GM10847 (cell line): ENCODE data around the gene MRPL53.

Experiments used
- POLR2A ChIP-seq: IDR thresholded peaks from 2 replicates; pipeline ENCODE4 v1.6.1; 2011; ENCODE audit not compliant: insufficient read length; ENCODE audit errors: extremely low read depth

MRPL53 gene

GRCh38 chr2:74496997-74497776 lies 24.7 kb upstream of the MRPL53 start:
- TF ChIP-seq POLR2A, result no peak

DNA sequence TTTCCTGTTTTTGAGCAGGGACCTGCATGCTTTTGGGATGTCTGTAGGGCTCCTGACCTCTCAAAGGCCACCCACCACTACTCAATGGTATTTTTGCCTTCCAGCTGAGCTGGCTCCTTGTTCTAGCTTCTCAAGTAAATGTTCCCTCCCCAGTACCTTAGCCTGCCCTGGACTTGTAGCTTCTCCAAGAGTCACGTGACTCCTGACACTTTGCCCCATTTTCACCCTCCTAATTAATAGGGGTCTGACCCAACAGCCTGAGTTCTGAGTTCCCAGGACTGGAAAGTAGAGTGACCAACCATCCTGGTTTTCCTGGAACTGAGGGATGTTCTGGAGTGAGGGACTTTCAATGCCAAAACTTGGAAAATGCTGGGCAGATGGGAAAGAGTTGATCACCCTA lies 23.0 kb upstream of the MRPL53 start:
- no peak for TF ChIP-seq POLR2A

DNA sequence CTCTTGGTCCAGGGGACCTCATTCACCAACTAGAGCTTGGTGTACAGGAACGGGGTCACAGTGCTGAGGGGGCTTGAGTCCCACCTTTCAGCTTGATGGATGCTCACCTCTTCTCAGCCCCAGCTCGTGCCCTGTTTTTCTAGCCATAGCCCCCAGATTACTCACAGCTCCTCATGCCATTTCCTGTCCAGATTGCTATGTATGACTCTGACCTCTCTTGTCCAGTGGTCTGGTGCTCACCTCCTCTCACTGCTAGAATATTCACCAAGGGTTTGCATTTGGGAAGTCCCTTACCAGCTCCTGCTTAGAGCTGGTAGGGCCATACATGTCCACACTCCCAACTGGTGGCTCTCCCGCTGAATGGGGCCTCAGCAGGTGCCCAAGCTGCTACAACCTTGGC lies 21.1 kb upstream of the MRPL53 start:
- no peak for TF ChIP-seq POLR2A

DNA sequence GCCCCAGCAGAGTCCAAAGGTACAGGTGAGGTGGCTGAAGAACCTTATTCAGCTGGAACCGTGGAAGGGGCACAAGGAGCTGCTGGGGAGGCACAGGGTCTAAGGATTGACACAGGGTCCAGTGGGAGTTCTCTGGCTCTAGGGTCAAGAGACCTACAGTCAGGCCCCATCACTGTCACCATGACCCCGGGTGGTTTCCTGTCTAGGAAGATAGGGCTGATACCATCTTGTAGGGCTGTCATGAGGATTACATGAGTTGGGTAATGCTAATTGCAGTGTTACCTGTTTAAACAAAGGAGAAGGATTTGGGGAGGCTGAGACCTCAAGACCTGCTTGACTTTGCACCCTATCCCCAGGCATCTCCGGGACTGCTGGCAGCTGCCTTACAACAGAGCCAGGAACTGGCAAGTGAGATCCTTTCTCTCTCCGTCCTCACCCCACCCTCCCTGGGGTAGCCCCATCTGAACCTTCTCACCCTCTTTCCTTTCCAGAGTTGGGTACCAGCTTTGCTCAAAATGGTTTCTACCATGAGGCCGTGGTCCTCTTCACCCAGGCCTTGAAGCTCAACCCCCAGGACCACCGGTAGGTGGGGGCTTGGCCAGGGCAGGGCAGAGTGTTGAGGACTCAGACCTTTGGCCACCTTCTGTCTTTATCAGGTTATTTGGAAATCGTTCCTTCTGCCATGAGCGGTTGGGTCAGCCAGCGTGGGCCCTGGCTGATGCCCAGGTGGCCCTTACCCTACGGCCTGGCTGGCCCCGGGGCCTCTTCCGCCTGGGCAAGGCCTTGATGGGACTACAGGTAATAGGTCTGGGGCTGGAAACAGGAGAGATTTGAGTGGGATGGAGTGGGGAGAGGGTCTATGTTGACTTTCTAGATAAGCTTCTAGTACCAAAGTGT lies 19.4 kb upstream of the MRPL53 start:
- no peak for TF ChIP-seq POLR2A

GRCh38 chr2:74489906-74490305 lies 17.4 kb upstream of the MRPL53 start:
- no peak for TF ChIP-seq POLR2A

DNA sequence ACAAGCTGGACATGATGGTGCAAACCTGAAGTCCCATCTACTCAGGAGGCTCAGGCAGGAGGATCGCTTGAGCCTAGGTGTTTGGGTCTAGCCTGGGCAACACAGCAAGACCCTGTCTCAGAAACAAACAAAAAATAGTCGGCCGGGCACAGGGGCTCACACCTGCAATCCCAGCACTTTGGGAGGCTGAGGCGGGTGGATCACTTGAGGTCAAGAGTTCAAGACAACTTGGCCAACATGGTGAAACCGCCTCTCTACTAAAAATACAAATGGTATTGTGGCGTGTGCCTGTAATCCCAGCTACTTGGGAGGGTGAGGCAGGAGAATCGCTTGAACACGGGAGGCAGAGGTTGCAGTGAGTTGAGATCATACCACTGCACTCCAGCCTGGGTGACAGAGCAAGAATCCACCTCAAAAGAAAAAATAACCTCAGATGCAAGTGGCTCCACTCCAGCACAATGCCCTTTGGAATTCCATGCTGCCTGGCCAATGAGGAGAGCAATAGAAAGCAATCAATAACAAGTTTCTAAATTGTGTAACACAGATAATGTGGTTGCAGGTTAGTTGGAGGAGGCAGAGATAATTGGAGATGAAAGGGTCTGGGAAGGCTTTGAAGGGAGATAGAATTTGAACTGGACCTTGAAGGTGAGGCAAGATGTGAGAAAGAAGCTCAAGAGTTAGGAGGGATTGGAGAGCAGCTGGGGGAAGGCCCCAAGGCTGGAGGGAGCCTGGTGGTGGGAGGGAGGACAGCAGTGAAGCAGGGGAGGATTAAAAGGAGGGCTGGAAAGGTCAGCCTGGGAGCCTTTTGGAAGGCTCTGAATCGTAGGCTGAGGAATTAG lies 16.4 kb upstream of the MRPL53 start:
- no peak for TF ChIP-seq POLR2A

GRCh38 chr2:74486141-74486540 lies 13.7 kb upstream of the MRPL53 start:
- no peak for TF ChIP-seq POLR2A

GRCh38 chr2:74482801-74483674 lies 10.6 kb upstream of the MRPL53 start, which contains the start of the genes CCDC142 and TTC31:
TSS of gene CCDC142 (minus strand) at chr2:74482998. CDS start at chr2:74482837, 161 bp downstream.
TSS of gene TTC31 (plus strand) at chr2:74483081. CDS start at chr2:74483096, 15 bp downstream.
- TF ChIP-seq POLR2A, result peak; percentile 79

DNA sequence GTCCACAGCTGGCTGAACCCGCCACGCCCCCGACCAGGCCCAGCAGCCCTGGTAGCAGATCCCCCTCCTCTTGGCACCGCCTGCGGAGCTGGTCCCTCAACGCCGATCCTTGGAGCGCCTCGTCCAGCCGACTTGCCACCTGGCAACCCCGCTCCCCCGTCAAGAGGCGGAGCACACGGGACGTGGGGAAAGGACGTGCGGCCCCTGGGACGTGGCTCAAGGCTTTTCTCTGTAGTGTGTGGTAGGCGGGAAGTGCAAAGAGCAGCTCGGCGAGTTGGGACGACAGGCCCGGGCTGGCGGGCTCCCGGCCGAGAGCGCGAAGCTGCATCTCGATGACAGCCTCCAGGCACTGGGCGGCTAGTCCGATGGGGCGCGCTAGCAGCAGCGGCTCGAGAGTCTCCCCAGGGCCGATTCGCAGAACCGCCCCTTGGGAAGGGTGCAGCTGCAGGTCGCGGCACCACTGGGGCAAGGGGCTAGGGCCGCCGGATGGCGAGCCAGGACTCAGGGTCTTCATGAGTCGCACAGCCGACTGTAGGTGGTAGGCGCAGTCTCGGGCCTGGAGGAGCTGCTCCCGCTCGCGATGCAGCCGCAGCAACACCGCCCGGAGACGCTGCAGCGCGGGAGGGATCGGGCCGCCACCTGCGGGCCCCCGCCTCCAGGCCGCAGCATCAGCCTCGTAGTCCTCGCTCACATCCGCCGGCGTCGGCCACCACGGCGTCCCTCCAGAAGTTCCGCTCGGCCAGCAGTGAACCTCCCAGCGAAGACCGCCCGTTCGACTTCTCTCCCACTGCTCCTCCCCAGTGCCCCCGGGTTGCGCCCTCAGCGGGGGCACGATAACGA lies 9.7 kb upstream of the MRPL53 start:
- TF ChIP-seq POLR2A, result peak; percentile 7

DNA sequence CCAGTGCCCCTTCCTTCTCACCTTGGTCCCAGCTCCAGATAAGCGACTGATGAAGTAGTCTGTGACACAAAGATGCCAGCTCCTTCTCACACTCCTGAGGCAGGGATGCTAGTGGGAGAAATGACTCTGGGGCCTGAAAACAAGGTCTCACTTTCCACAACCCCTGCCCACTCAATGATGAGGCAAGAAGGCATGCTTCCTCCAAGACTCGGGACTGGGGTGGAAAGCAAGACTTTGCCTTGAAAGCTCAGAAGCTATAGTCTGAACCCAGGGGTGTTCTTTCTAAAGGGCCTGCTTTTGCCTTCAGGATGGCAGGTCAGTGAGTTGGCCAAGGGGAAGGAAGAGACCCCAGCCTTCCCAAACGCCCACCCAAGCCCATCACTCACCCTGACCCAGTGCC lies 9.0 kb upstream of the MRPL53 start:
- no peak for TF ChIP-seq POLR2A

- no peak for TF ChIP-seq POLR2A
Measured at GRCh38 chr2:74474899-74475298, 2.4 kb upstream of the MRPL53 start.

- TF ChIP-seq POLR2A, result no peak
Measured at GRCh38 chr2:74474481-74474880, 2.0 kb upstream of the MRPL53 start.

- TF ChIP-seq POLR2A, result no peak
Measured at GRCh38 chr2:74472945-74473258, 422 bp upstream of the MRPL53 start.
